Esophagus (tissue), 2 donors: ENCODE results near the gene ZNF804A. TPM values are rescaled to one million over a fixed set of nuclear protein-coding genes. Genes with fewer than 3 reads are reported as not detected.

Experiments used
- H3K27ac ChIP-seq, 2 donors: one replicate each; pipeline ENCODE4 v1.5.1; 2013; ENCODE audit warnings: low read depth in 2 of 2, mild to moderate bottlenecking in 2 of 2, inconsistent platforms in 1 of 2, low read length in 1 of 2, moderate library complexity in 1 of 2
- H3K27me3 ChIP-seq, 2 donors: one replicate each; pipeline ENCODE4 v1.6.1; 2013; ENCODE audit warnings: low read length in 2 of 2, control low read depth in 1 of 2, mild to moderate bottlenecking in 1 of 2; ENCODE audit not compliant: insufficient read depth in 2 of 2, control insufficient read depth in 1 of 2
- H3K36me3 ChIP-seq, 2 donors: one replicate each; pipeline ENCODE4 v1.6.1; 2013; ENCODE audit warnings: low read length in 1 of 2; ENCODE audit not compliant: control insufficient read depth in 2 of 2, insufficient read depth in 2 of 2
- H3K4me1 ChIP-seq, 2 donors: one replicate each; pipeline ENCODE4 v1.6.1; 2013; ENCODE audit warnings: low read length in 1 of 2; ENCODE audit not compliant: control insufficient read depth in 2 of 2, insufficient read depth in 2 of 2
- H3K4me3 ChIP-seq, 2 donors: one replicate each; pipeline ENCODE4 v1.5.1; 2013; ENCODE audit warnings: low read length in 2 of 2, mild to moderate bottlenecking in 2 of 2, low read depth in 1 of 2, moderate library complexity in 1 of 2
- H3K9me3 ChIP-seq, 2 donors: one replicate each; pipeline ENCODE4 v1.6.1; 2013; ENCODE audit warnings: mild to moderate bottlenecking in 2 of 2, low read depth in 1 of 2, low read length in 1 of 2, moderate library complexity in 1 of 2; ENCODE audit not compliant: control insufficient read depth in 2 of 2, insufficient read depth in 1 of 2
- WGBS, 2 donors: extraction: QIAGEN DNeasy Blood & Tissue Kit; methylation state at CpG; one replicate each; pipeline ENCODE4 v1.1.7; 2013; 5-methylcytosine and 5-hydroxymethylcytosine counted together
- polyA plus RNA-seq, 2 donors: library from polyadenylated mRNA; stranded (reverse); fragments of 200-250 nt; gene quantifications; one replicate each; pipeline ENCODE4 v1.2.3, GENCODE V29; 2013
- donor health status: healthy with polysubstance abuse.
- donor health status: Bipolar disorder and iron deficiency.

ZNF804A gene
- polyA plus RNA-seq, 2 donors = 0.01 TPM; not detected in 1

DNA sequence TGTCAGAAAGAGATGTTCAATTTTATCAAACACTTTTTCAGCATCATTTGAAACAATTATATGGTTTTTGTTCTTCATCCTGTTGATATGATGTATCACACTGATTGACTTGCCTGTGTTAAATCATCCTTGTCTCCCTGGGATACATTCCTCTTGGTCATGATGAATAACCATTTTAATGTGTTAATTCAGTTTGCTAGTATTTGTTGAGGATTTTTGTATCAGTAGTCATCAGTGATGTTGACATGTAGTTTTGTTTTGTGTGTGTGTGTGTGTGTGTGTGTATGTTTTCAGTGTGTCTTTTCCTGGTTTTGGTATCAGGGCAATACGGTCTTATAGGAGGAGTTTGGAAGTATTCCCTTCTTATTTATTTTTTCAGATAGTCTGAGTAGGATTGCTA lies 325.4 kb downstream of the ZNF804A start:
- Histone ChIP-seq H3K27me3 (no peaks in the 10 kb centered on the region), H3K9me3 (peaks cover 0 to 6% of the 10 kb centered on the region in 2 donors), H3K4me1 (no peaks in the 10 kb centered on the region), H3K27ac (no peak overlapping the region), H3K36me3 (no peaks in the 10 kb centered on the region), H3K4me3 (no peak overlapping the region)
- WGBS, 2 donors = 80 to 95% methylated on average over 1 of the region's 1 CpG

DNA sequence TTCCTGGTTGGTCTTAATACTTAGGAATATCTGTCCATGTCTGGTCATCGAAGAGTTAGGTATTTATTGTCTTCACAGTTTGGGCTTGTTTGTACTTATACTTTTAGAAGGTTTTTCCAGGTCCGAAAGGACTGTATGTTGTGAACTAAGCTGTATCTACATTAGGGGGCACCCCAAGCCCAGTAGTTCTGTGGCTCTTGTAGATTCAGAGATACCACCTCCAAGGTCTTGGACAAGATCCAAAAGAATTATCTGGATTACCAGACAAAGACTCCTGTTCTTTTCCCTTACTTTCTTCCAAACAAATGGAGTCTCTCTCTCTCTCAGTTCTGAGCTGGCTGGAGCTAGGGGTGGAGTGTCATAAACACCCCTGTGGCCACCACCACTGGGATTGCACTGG lies 328.7 kb downstream of the ZNF804A start:
- Histone ChIP-seq H3K4me3 (no peak overlapping the region), H3K27ac (no peak overlapping the region), H3K36me3 (no peaks in the 10 kb centered on the region), H3K9me3 (peaks cover 0 to 6% of the 10 kb centered on the region in 2 donors), H3K4me1 (no peaks in the 10 kb centered on the region), H3K27me3 (no peaks in the 10 kb centered on the region)
- WGBS, 2 donors = 80 to 87% methylated on average over 2 of the region's 2 CpGs

DNA sequence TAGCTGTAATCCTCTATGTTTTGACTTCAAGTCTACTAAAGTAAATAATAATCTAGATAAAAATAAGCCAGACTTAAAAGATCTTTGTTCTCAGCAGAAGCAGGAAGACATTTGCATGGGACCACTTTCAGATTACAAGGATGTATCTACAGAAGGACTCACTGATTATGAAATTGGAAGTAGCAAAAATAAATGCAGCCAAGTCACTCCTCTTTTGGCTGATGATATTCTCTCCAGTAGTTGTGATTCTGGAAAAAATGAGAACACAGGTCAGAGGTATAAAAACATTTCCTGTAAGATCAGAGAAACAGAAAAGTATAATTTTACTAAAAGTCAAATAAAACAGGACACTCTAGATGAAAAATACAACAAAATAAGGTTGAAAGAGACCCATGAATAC lies 338.4 kb downstream of the ZNF804A start:
- H3K4me1 ChIP-seq = no peaks in the 10 kb centered on the region
- no peaks in the 10 kb centered on the region for H3K9me3 ChIP-seq
- no peak overlapping the region for H3K27ac ChIP-seq
- H3K4me3 ChIP-seq = no peak overlapping the region
- no peaks in the 10 kb centered on the region for H3K36me3 ChIP-seq
- H3K27me3 ChIP-seq = no peaks in the 10 kb centered on the region

DNA sequence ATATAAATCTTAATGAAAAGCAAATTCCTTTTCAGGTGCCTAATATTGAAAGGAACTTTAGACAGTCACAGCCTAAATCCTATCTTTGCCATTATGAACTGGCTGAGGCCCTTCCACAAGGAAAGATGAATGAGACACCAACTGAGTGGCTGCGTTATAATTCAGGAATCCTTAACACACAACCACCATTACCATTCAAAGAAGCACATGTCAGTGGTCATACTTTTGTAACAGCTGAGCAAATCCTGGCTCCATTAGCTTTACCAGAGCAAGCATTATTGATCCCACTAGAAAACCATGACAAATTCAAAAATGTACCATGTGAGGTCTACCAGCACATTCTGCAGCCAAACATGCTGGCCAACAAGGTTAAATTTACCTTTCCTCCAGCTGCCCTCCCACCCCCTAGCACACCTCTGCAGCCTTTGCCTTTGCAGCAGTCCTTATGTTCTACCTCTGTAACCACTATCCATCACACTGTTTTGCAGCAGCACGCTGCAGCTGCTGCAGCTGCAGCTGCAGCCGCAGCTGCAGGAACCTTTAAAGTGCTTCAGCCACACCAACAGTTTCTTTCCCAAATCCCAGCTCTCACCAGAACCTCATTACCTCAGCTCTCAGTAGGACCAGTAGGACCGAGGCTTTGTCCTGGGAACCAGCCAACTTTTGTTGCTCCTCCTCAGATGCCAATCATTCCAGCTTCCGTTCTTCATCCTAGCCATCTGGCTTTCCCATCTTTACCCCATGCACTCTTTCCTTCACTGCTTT lies 340.1 kb downstream of the ZNF804A start:
- Histone ChIP-seq H3K4me1 (no peaks in the 10 kb centered on the region), H3K4me3 (no peak overlapping the region), H3K27me3 (no peaks in the 10 kb centered on the region), H3K9me3 (no peaks in the 10 kb centered on the region), H3K36me3 (no peaks in the 10 kb centered on the region), H3K27ac (no peak overlapping the region)
- WGBS, 2 donors = 77 to 84% methylated on average over 5 of the region's 5 CpGs

DNA sequence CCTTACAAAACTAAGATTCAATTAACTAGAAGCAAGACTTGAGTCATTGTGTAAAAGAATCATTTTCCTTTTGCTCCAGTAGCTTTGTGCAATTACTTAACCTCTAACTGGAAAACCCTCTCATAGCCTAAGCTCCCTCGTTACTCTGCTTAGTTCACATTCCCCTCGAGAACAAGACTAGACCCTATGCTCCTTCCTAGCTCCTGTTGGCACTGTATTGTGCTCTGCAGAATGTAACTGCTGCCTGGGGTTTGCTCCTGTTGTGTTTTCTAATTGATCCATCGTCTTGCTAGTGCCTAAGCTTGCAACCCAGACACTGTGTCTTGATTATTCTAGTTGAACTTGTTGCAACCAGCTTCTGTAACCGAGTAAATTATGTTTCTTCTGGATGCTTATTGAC lies 347.0 kb downstream of the ZNF804A start:
- H3K4me1 ChIP-seq = no peaks in the 10 kb centered on the region
- H3K4me3 ChIP-seq = no peak overlapping the region
- no peaks in the 10 kb centered on the region for H3K36me3 ChIP-seq
- peaks cover 0 to 2% of the 10 kb centered on the region in 2 donors for H3K9me3 ChIP-seq
- no peak overlapping the region for H3K27ac ChIP-seq
- 50 to 54% methylated on average over 4 of the region's 4 CpGs for WGBS, 2 donors
- no peaks in the 10 kb centered on the region for H3K27me3 ChIP-seq

DNA sequence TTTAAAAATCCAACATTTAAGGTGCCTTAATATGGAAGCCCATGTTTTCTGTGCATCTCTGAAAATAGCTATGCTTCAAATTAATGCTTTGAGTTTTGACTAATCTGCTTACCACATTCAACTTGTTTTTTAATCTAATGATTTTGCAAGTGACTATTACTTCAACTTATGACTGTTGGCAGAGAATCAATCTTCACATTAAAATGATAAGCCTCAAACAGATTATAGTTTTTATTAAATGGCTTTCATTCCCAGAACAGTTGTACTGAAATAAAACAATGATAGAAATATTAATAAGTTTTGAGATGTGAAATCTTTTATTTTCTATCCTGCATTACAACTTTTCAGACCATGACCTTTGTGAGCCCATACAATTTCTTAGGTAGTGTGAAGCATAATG lies 347.5 kb downstream of the ZNF804A start:
- Histone ChIP-seq H3K27me3 (no peaks in the 10 kb centered on the region), H3K4me3 (no peak overlapping the region), H3K9me3 (peaks cover 0 to 2% of the 10 kb centered on the region in 2 donors), H3K27ac (no peak overlapping the region), H3K4me1 (no peaks in the 10 kb centered on the region), H3K36me3 (no peaks in the 10 kb centered on the region)

DNA sequence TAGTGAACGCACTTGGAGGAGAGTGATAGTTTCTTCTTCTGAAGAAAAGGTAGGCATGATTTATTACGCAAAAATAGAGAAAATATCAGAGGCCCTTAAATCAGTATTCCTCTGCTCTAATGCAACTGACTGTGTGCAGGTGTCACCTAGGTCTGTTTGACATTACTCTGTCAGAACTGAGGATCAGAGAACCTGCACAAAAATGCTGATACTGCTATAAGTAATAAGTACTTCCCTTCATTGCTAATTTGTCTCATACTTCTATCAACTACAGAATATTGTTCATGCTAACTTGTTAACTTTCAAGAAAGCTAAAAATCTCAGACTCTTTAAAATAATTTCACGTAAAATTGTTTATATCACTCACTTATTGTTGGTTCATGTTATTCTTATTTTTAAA lies 358.5 kb downstream of the ZNF804A start:
- Histone ChIP-seq H3K9me3 (no peaks in the 10 kb centered on the region), H3K27me3 (no peaks in the 10 kb centered on the region), H3K4me3 (no peak overlapping the region), H3K4me1 (no peaks in the 10 kb centered on the region), H3K27ac (no peak overlapping the region), H3K36me3 (no peaks in the 10 kb centered on the region)
- whole genome bisulfite sequencing, 2 donors = 91 to 93% methylated on average over 3 of the region's 3 CpGs

DNA sequence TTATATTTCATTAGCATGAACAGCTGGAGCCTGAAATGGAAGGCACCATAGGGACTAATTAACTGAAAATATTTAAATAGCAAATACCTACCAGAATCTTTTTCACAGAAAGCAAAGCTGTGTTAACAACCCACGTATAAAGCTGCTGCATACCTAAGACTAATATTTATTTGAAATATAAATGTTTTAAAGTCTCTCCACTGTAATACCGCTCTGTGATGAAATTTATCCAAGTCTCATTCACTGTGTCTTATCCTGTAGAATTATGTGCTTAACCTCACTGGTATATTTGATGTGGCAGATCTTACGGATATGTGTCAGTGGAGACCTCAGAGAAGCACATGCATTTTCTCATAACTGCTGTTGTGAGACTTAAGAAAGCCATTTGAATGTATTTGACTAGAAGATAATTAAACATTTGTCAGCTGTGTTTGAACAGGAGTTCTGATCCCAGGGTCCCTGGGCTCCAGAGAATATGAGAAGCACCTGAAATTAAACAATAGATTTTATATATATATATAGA lies 373.3 kb downstream of the ZNF804A start:
- no peaks in the 10 kb centered on the region for H3K36me3 ChIP-seq
- no peak overlapping the region for H3K4me3 ChIP-seq
- H3K27me3 ChIP-seq = no peaks in the 10 kb centered on the region
- H3K4me1 ChIP-seq = no peaks in the 10 kb centered on the region
- H3K9me3 ChIP-seq = no peaks in the 10 kb centered on the region
- 61 to 65% methylated on average over 3 of the region's 3 CpGs for WGBS, 2 donors
- H3K27ac ChIP-seq = no peak overlapping the region
